Effector memory CD4-positive, alpha-beta T cell (primary cell): ENCODE measurements around the gene HMGN2.

ENCODE experiments used
- DNase-seq, 3 donors: peaks; one replicate each; pipeline ENCODE4 v3.0.0-alpha.2; 2020
- H3K27ac ChIP-seq: 2 replicates; pipeline ENCODE4 v1.7.0; 2013; ENCODE audit warnings: mild to moderate bottlenecking, low read length, moderate library complexity; ENCODE audit not compliant: insufficient read depth, poor library complexity, severe bottlenecking
- H3K27me3 ChIP-seq: replicated peaks from 2 replicates; pipeline ENCODE4 v1.7.0; 2013; ENCODE audit warnings: mild to moderate bottlenecking, low read length; ENCODE audit not compliant: insufficient read depth, control insufficient read depth, poor library complexity, severe bottlenecking
- H3K36me3 ChIP-seq: 2 replicates; pipeline ENCODE4 v1.7.0; 2013; ENCODE audit warnings: mild to moderate bottlenecking, low read length, moderate library complexity; ENCODE audit not compliant: control insufficient read depth, insufficient read depth
- H3K4me1 ChIP-seq: 2 replicates; pipeline ENCODE4 v1.7.0; 2013; ENCODE audit warnings: low read length, mild to moderate bottlenecking; ENCODE audit not compliant: control insufficient read depth, insufficient read depth, poor library complexity, severe bottlenecking
- H3K4me3 ChIP-seq: 2 replicates; pipeline ENCODE4 v1.7.0; 2013; ENCODE audit warnings: low read length, low read depth, mild to moderate bottlenecking; ENCODE audit not compliant: insufficient read depth, poor library complexity, severe bottlenecking
- H3K9me3 ChIP-seq: 2 replicates; pipeline ENCODE4 v1.7.0; 2013; ENCODE audit warnings: mild to moderate bottlenecking, low read length, moderate library complexity; ENCODE audit not compliant: control insufficient read depth
- total RNA-seq, 3 donors: gene quantifications; one replicate each; lab custom pipeline; 2026; lab: John Stamatoyannopoulos, UW

HMGN2 gene
- 144 to 172 (median 145) reads per million in 3 donors for total RNA-seq

- Histone ChIP-seq H3K4me1 (peaks cover 18% of the 10 kb centered on the region), H3K9me3 (no peaks in the 10 kb centered on the region), H3K4me3 (peak within 1 kb of the TSS; percentile 93), H3K27me3 (no peaks in the 10 kb centered on the region), H3K27ac (peak within 1 kb of the TSS; percentile 97), H3K36me3 (peaks cover 31% of the 10 kb centered on the region)
- peak; percentile 73 to 83 (median 78) for DNase-seq
Observed at GRCh38 chr1:26472320-26472900, at the start of gene HMGN2. Gene HMGN2, plus strand, starts transcription at chr1:26472440. Its CDS starts 173 bp downstream, at chr1:26472613.

GRCh38 chr1:26429721-26430120 is 42.5 kb upstream of the HMGN2 start:
- no peaks in the 10 kb centered on the region for H3K9me3 ChIP-seq
- peaks cover 6% of the 10 kb centered on the region for H3K36me3 ChIP-seq
- H3K4me3 ChIP-seq: no peak overlapping the region
- peaks cover 19% of the 10 kb centered on the region for H3K4me1 ChIP-seq
- H3K27ac ChIP-seq: no peak overlapping the region
- no peaks in the 10 kb centered on the region for H3K27me3 ChIP-seq
- DNase-seq: no peak

DNA sequence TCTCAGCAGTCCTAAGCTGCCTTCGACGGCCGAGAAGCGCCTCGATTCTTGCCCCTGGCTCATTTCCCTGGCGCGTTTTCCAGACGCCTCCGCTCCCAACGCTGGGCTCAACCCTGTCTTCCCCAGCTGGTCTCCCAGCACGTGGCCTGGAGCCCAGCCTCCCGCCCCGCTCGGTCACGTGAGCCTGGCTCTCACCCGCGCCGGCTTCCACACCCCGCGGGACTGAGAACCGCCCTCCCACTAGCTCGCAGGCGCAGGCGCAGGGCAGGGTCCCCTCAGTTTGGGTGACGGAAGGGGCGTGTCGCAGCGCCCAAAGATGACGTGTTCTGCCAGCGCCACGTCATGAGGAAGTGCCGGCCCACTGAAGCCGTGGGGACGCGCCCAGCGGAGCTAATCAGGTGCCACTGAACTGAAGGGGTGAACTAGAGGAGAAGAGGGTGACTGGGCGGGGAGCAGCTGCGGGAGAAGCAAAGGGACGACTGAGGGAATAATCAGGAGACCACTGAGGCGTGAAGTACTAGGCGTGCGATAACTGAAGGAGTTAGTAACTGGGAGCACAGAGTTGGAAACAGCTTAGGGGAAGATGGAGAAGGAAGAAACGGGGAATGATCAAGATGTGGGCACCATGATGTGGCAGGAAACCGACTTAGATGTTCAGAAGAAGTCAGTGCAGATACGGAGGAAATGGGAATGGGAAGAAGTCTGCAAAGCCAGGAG is 40.1 kb upstream of the HMGN2 start, which contains the start of gene DHDDS:
DHDDS (plus strand) TSS at position 343 of the 717 bp plus-strand sequence. CDS start 625 bp downstream, outside the sequence.
- H3K27ac ChIP-seq: peak within 1 kb of the TSS; percentile 61
- DNase-seq: peak; percentile 95 to 97 (median 96)
- H3K36me3 ChIP-seq: peaks cover 19% of the 10 kb centered on the region
- H3K4me1 ChIP-seq: peaks cover 19% of the 10 kb centered on the region
- H3K27me3 ChIP-seq: no peaks in the 10 kb centered on the region
- peak within 1 kb of the TSS; percentile 56 for H3K4me3 ChIP-seq
- no peaks in the 10 kb centered on the region for H3K9me3 ChIP-seq

- H3K4me1 ChIP-seq: peaks cover 19% of the 10 kb centered on the region
- H3K4me3 ChIP-seq: peak overlapping the region; percentile 56
- H3K27ac ChIP-seq: peak overlapping the region; percentile 61
- H3K36me3 ChIP-seq: peaks cover 22% of the 10 kb centered on the region
- H3K27me3 ChIP-seq: no peaks in the 10 kb centered on the region
- H3K9me3 ChIP-seq: no peaks in the 10 kb centered on the region
- DNase-seq: no peak
Observed at GRCh38 chr1:26432793-26433192, 39.4 kb upstream of the HMGN2 start.

DNA sequence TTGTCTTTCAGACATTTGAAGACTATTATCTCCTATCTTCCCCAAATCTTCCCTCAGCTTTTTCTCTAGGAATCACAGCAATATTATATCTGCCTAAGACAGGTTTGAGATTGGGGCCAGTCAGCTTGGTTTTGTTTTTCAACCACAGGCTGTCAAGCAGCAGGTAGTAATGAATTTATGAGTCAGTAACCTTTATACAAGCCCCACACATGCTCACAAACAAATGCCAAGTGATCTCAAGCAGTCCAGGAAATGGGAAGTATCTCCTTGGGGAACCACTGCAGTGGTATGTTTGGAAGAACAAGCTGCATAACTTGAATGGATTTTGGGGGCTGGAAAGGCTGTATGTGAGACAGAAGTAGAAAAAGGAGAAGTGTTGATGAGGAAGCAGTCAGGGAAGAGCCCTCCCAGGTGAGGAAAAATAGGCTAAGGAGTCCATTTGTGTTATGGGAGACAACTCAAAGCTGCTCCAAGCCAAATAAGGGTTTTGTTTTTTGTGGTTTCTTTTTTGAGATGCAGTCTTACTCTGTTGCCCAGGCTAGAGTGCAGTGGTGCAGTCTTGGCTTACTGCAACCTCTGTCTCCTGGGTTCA is 38.0 kb upstream of the HMGN2 start:
- Histone ChIP-seq H3K36me3 (peaks cover 35% of the 10 kb centered on the region), H3K9me3 (no peaks in the 10 kb centered on the region), H3K4me3 (no peak overlapping the region), H3K4me1 (peaks cover 19% of the 10 kb centered on the region), H3K27me3 (no peaks in the 10 kb centered on the region), H3K27ac (no peak overlapping the region)
- no peak for DNase-seq

DNA sequence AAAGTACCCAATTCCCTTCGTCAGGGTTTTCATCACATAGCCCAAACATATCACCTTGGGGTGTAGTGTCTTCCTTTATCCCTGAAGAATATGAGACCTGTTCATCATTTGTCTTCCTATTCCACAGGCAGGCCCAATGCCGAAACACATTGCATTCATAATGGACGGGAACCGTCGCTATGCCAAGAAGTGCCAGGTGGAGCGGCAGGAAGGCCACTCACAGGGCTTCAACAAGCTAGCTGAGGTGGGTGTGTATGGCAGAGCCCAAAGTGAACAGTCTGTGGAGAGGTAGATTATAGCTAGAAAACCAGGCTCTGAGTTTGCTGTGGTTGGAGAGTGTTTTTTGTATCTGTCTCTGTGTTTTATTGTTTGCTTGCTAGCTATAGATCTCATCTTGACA is 34.2 kb upstream of the HMGN2 start:
- Histone ChIP-seq H3K4me1 (peaks cover 5% of the 10 kb centered on the region), H3K36me3 (peaks cover 56% of the 10 kb centered on the region), H3K27me3 (no peaks in the 10 kb centered on the region), H3K27ac (no peak overlapping the region), H3K9me3 (no peaks in the 10 kb centered on the region), H3K4me3 (no peak overlapping the region)
- no peak for DNase-seq

GRCh38 chr1:26440259-26440658 is 32.0 kb upstream of the HMGN2 start:
- Histone ChIP-seq H3K36me3 (peaks cover 67% of the 10 kb centered on the region), H3K27me3 (no peaks in the 10 kb centered on the region), H3K9me3 (no peaks in the 10 kb centered on the region), H3K4me3 (no peak overlapping the region), H3K27ac (no peak overlapping the region), H3K4me1 (no peaks in the 10 kb centered on the region)
- DNase-seq: no peak

GRCh38 chr1:26449868-26450267 is 22.4 kb upstream of the HMGN2 start:
- Histone ChIP-seq H3K27me3 (no peaks in the 10 kb centered on the region), H3K36me3 (peaks cover 32% of the 10 kb centered on the region), H3K27ac (no peak overlapping the region), H3K4me1 (no peaks in the 10 kb centered on the region), H3K4me3 (no peak overlapping the region), H3K9me3 (no peaks in the 10 kb centered on the region)
- no peak for DNase-seq

DNA sequence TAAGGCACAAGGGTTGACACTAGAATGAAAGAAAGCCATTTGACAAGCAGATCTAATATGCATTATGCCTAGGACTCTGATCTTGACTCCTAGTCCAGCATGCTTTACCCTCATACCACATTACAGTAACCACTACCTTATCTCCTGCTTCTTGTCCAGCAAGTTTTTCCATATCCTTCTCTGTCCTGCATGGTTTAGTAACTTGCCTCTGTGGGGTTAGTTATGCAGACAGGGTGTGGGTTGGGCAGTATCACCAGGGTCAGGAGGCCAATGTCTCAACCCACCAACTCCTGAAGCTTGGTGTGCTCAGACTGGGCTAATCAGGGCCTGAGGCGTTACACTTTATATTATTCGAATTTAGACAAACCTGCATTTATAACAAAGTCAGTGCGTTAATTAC is 21.3 kb upstream of the HMGN2 start:
- H3K4me1 ChIP-seq: no peaks in the 10 kb centered on the region
- DNase-seq: no peak

More for the DNA sequence above, 21.3 kb upstream of the HMGN2 start:
- Histone ChIP-seq H3K27me3 (no peaks in the 10 kb centered on the region), H3K9me3 (no peaks in the 10 kb centered on the region), H3K4me3 (no peak overlapping the region), H3K36me3 (peaks cover 33% of the 10 kb centered on the region), H3K27ac (no peak overlapping the region)
